D721Med (cell line): Measurements from ENCODE around the gene GYG1.

Experiments used
- DNase-seq: peaks from one replicate; pipeline ENCODE4 v3.0.0; 2011; ENCODE audit warnings: low spot score; ENCODE audit not compliant: insufficient read length
- FAIRE-seq: peaks from 2 replicates; lab custom pipeline; 2011; peaks lifted over from hg19 to GRCh38; lab: Jason Lieb, UNC
- TF ChIP-seq, protein P1 (sequence below): IDR thresholded peaks from 2 replicates; pipeline ENCODE4 v1.5.1; 2012; ENCODE audit warnings: mild to moderate bottlenecking, control low read depth; ENCODE audit not compliant: insufficient read depth; ENCODE audit errors: missing control alignments

Gene GYG1

DNA sequence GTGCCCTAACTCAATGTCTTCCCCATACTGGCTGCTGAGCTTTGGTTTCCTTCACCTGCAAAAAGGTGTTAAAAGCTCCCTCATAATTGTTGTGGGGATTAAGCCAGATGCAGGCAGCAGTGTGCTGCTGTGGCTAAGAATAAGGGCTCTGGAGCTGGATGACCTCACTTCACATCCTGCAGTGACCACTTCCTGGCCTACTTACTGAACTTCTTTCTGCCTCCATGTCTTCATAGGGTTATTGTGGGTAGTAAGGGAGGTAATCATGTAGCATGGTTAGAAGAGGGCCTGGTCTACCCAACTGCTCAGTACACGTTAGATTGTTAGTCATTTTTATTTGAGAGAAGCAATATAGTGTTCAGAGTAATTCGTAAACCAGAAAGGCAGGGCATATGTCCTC, 18.4 kb downstream of the GYG1 start:
- DNase-seq: no peak
- no peak for FAIRE-seq
- TF ChIP-seq, protein P1, sequence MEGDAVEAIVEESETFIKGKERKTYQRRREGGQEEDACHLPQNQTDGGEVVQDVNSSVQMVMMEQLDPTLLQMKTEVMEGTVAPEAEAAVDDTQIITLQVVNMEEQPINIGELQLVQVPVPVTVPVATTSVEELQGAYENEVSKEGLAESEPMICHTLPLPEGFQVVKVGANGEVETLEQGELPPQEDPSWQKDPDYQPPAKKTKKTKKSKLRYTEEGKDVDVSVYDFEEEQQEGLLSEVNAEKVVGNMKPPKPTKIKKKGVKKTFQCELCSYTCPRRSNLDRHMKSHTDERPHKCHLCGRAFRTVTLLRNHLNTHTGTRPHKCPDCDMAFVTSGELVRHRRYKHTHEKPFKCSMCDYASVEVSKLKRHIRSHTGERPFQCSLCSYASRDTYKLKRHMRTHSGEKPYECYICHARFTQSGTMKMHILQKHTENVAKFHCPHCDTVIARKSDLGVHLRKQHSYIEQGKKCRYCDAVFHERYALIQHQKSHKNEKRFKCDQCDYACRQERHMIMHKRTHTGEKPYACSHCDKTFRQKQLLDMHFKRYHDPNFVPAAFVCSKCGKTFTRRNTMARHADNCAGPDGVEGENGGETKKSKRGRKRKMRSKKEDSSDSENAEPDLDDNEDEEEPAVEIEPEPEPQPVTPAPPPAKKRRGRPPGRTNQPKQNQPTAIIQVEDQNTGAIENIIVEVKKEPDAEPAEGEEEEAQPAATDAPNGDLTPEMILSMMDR: no peak

DNA sequence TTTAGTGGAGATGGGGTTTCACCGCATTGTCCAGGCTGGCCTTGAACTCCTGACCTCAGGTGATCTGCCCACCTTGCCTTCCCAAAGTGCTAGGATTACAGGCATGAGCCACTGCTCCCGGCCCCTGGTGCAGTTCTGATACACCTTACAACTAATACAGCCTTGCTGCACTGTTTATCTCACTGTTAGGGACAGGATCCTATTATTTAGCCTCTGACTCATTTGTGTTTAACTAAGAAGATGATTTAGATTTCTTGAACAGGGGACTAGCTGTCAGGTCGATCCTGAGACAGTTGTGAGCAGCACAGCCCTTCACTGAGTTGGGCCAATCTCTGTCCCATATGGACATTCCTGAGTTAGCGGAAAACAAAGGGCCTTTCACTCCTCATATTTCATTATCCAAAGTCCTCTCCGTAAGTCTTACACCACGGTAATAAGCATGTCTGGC, 19.2 kb downstream of the GYG1 start:
- DNase-seq (no peak), FAIRE-seq (no peak)
- TF ChIP-seq, protein P1: no peak

DNA sequence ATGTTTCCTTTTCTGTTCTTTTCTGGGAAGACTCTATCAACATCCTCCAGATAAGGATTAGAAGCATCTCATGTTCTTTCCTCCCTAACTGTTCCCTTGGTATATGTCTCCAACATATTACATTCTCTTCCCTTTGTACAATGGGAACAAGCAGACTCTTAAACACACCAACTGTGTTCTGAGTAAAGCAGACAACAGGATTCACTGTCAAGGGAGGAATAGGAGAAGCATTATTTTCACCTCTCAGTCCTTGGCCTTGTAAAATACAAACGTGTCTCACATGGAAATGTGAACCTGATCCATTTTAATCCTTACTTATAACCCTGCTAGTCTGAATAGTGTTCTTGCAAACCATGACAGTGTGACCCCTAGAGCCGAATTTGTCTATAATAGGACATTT, 19.6 kb downstream of the GYG1 start:
- DNase-seq (no peak), FAIRE-seq (no peak)
- TF ChIP-seq, protein P1: no peak

DNA sequence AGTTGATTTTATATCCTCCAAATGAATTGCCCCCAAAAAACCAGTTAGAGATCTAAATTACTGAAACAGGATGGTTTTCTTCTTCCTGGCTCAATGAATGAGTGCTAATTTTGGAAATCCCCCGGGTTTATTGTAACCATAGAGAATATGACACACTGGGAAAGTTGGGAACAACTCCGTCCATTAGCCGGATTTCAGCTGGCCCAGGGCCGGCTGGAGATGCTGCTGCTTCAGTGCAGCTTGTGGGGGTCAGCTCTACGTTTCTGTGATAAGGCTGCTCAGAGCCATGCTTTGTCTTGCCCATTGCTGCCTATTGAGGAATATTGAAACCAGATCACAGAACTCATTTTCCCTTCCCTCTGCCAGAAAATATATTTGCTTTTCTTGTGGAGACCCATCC, 20.3 kb downstream of the GYG1 start:
- FAIRE-seq (no peak), DNase-seq (no peak)
- TF ChIP-seq, protein P1: no peak

DNA sequence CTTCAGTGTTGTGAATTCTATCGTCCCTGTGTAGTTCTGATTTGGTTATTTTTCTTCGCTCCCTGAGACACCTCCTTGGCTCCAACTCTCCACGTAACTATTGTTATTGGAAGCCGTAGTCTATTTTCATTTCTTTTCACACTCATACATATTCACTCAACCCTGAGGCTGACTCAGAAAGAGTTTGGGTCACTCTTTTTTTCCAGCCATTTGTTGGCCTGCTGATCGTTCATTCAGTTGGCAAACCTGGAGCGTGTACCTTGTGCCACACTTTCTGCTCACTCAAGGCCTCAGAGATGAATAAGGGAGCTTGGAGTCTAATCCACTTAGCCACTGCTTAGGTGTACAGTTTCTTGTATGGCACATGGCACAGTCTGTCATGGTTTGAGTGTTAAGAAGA, 22.4 kb downstream of the GYG1 start:
- no peak for FAIRE-seq
- TF ChIP-seq, protein P1: no peak
- DNase-seq: no peak

DNA sequence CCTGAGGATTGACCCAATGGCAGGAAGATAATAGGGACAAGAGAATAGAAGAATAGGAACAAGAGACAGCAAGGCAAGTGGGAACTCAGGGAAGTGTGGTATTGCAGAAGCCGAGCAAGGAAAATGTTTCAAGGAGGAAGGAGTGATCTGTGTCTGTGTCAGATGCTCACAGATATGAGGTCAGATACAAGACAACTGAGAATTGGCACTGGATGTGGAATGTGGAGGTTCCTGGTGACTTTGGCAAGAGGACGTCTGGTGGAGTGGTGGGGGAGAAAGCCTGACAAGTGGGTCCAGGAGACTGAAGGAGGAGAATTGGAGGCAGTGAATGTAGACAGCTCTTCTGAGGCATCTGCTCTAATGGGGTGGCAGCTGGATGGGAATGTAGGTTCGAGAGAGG, 24.1 kb downstream of the GYG1 start:
- TF ChIP-seq, protein P1: no peak
- FAIRE-seq: no peak
- DNase-seq: no peak

DNA sequence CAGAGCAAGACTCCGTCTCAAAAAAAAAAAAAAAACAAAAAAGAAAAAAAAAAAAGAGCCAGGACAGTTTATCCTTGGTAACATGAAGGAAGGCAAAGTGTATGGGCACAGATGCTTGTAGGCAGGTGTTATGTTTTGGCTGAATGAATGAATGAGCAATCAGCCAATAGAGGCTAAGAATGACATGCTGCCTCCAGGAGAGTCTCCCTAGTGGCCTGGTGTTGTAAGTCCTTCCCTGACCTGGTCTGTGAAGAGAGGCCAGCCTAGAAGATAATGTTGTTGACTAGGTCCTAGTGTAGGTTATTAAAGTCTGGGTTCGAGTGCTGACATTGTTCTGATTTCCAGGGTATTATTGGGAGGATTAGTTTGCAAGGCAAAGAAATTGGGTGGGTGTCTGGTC, 24.9 kb downstream of the GYG1 start:
- no peak for DNase-seq
- TF ChIP-seq, protein P1: no peak
- FAIRE-seq: no peak
